ENCODE results near the gene PPP1R14D.

- TF ChIP-seq POLR2A (IDR thresholded peaks at IDR 0.05; ENCODE audit: low read depth, low read length) (no peak), POLR2AphosphoS5 (IDR thresholded peaks at IDR 0.05; ENCODE audit: low read depth, low read length) (no peak)
These were observed 3.4 kb upstream of the PPP1R14D start for GRCh38 chr15:40831861-40832260.

Data from GM12892 (cell line).